Measurements from ENCODE around the gene GRK7. TPM values are rescaled to one million over a fixed set of nuclear protein-coding genes. Genes with fewer than 3 reads are reported as not detected.
A peak's percentile ranks its signal among the peaks of the same experiment; 100 is the strongest.

The GRK7 gene
- total RNA-seq, 1 donor from 2014 or later = 0.14 TPM

DNA sequence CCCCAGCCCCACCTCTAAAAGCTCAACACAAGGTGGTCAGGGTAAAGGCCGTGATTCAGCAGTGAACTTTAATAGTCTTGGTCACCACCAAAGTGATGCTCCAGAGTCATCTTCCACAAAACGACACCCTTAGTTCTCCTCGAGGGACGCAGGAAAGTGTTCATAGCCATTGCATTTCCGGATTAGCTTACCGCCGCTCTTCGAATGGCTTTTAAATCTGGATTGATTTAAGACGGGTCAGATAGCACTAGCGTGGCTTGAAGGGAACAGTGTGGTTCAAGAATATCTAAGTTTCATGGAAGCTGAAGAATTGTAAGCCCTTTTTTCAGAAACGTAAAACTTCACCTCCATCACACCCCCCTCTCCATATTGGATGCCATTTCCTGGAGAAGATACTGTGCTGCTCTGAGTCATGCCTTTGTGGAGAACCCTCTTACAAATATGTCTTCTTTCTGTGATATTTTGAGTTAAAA is 24.3 kb upstream of the GRK7 start:
- peaks cover 24% of the 10 kb centered on the region for H3K4me1 Mint-ChIP-seq (ENCODE audit: low read depth)
- peak overlapping the region; percentile 98 for H3K27ac Mint-ChIP-seq
- H3K4me3 Mint-ChIP-seq (ENCODE audit: low read depth) = peak overlapping the region; percentile 81
- H3K9me3 Mint-ChIP-seq (ENCODE audit: low read depth) = no peaks in the 10 kb centered on the region
- TF ChIP-seq, protein P1, sequence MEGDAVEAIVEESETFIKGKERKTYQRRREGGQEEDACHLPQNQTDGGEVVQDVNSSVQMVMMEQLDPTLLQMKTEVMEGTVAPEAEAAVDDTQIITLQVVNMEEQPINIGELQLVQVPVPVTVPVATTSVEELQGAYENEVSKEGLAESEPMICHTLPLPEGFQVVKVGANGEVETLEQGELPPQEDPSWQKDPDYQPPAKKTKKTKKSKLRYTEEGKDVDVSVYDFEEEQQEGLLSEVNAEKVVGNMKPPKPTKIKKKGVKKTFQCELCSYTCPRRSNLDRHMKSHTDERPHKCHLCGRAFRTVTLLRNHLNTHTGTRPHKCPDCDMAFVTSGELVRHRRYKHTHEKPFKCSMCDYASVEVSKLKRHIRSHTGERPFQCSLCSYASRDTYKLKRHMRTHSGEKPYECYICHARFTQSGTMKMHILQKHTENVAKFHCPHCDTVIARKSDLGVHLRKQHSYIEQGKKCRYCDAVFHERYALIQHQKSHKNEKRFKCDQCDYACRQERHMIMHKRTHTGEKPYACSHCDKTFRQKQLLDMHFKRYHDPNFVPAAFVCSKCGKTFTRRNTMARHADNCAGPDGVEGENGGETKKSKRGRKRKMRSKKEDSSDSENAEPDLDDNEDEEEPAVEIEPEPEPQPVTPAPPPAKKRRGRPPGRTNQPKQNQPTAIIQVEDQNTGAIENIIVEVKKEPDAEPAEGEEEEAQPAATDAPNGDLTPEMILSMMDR (IDR thresholded peaks at IDR 0.05; ENCODE audit: unreplicated experiment) = no peak
- H3K36me3 Mint-ChIP-seq (ENCODE audit: insufficient read depth) = peaks cover 2% of the 10 kb centered on the region
- no peaks in the 10 kb centered on the region for H3K27me3 Mint-ChIP-seq
- DNase-seq (ENCODE audit: low spot score, unreplicated experiment) = no peak

DNA sequence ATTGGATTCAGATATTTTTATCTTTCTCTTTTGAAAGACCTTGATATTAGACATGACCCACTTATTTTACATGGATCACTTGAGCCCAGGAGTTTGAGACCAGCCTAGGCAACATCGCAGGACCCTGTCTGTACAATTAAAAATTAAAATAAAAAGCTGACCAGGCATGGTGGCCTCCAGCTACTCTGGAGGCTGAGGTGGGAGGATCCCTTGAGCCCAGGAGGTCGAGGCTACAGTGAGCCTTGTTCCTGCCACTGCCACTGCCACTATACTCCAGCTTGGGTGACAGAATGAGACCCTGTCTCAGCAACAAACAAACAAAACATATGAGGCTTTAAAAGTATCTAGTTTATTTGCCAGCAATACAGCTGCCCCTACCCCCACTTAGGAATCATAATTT is 23.5 kb upstream of the GRK7 start:
- Mint-ChIP-seq H3K27ac (peak overlapping the region; percentile 98), H3K4me3 (ENCODE audit: low read depth) (peak overlapping the region; percentile 81)
- DNase-seq (ENCODE audit: low spot score, unreplicated experiment) = no peak

DNA sequence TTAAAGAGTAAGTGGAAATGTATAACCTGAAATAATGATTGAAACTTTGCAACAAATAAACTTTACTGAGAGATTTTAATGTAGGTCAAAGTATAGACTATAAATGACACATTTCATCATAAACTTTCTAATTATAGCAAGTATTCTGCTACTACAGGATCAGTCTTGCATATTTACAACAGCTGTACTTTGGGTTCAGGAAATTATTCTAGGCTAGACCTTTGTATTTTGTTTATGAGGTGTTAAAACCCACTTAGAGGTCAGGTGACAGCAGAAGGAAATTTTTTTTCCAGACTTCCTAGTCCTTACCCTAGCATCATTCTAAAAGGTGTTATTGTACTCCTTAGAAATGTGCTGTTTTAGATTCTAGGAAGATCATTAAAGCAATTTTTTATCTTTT is 22.9 kb upstream of the GRK7 start:
- Mint-ChIP-seq H3K4me1 (ENCODE audit: low read depth) (peaks cover 27% of the 10 kb centered on the region), H3K9me3 (ENCODE audit: low read depth) (no peaks in the 10 kb centered on the region), H3K27me3 (no peaks in the 10 kb centered on the region), H3K4me3 (ENCODE audit: low read depth) (no peak overlapping the region), H3K36me3 (ENCODE audit: insufficient read depth) (peaks cover 9% of the 10 kb centered on the region), H3K27ac (no peak overlapping the region)
- DNase-seq (ENCODE audit: low spot score, unreplicated experiment) = no peak
- TF ChIP-seq, protein P1 (IDR thresholded peaks at IDR 0.05; ENCODE audit: unreplicated experiment) = no peak

More for the DNA sequence above, 23.5 kb upstream of the GRK7 start:
- peaks cover 27% of the 10 kb centered on the region for H3K4me1 Mint-ChIP-seq (ENCODE audit: low read depth)
- H3K27me3 Mint-ChIP-seq = no peaks in the 10 kb centered on the region
- H3K36me3 Mint-ChIP-seq (ENCODE audit: insufficient read depth) = peaks cover 8% of the 10 kb centered on the region
- no peaks in the 10 kb centered on the region for H3K9me3 Mint-ChIP-seq (ENCODE audit: low read depth)
- TF ChIP-seq, protein P1 (IDR thresholded peaks at IDR 0.05; ENCODE audit: unreplicated experiment) = no peak

GRCh38 chr3:141743305-141743704 is 19.9 kb upstream of the GRK7 start:
- H3K4me3 Mint-ChIP-seq (ENCODE audit: low read depth) = no peak overlapping the region
- DNase-seq (ENCODE audit: low spot score, unreplicated experiment) = no peak
- TF ChIP-seq, protein P1 (IDR thresholded peaks at IDR 0.05; ENCODE audit: unreplicated experiment) = no peak
- no peaks in the 10 kb centered on the region for H3K9me3 Mint-ChIP-seq (ENCODE audit: low read depth)
- peaks cover 27% of the 10 kb centered on the region for H3K4me1 Mint-ChIP-seq (ENCODE audit: low read depth)
- no peak overlapping the region for H3K27ac Mint-ChIP-seq
- peaks cover 14% of the 10 kb centered on the region for H3K36me3 Mint-ChIP-seq (ENCODE audit: insufficient read depth)
- no peaks in the 10 kb centered on the region for H3K27me3 Mint-ChIP-seq

DNA sequence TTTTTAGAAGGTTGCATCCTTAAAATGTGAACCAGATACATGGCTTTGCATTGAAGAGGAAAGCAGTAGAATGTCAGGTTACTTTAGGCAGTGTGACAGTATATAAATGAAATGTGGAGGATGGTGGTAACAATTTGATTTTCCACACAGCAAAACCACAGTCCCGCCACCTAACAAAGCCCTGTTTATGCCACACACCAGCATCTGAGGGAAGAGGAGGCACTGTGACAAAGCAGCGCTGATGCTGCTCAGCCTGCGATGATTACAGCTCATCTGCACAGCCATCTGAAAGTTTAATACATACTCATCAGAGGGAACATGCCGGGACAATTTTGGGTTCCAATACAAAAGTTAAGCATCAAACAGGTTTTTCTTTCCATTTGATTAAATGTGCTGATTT is 16.2 kb upstream of the GRK7 start:
- Mint-ChIP-seq H3K4me1 (ENCODE audit: low read depth) (peaks cover 10% of the 10 kb centered on the region), H3K36me3 (ENCODE audit: insufficient read depth) (peaks cover 17% of the 10 kb centered on the region), H3K9me3 (ENCODE audit: low read depth) (no peaks in the 10 kb centered on the region), H3K27me3 (no peaks in the 10 kb centered on the region), H3K4me3 (ENCODE audit: low read depth) (no peak overlapping the region), H3K27ac (no peak overlapping the region)
- TF ChIP-seq, protein P1 (IDR thresholded peaks at IDR 0.05; ENCODE audit: unreplicated experiment) = no peak
- no peak for DNase-seq (ENCODE audit: low spot score, unreplicated experiment)

All from progenitor cell of endocrine pancreas (in vitro differentiated cells).